Measurements from ENCODE around the gene IL34. TPM values are rescaled to one million over a fixed set of nuclear protein-coding genes. Genes with fewer than 3 reads are reported as not detected.

The IL34 gene
- polyA plus RNA-seq, 1 donor from 2014 or later: 3.0 TPM

DNA sequence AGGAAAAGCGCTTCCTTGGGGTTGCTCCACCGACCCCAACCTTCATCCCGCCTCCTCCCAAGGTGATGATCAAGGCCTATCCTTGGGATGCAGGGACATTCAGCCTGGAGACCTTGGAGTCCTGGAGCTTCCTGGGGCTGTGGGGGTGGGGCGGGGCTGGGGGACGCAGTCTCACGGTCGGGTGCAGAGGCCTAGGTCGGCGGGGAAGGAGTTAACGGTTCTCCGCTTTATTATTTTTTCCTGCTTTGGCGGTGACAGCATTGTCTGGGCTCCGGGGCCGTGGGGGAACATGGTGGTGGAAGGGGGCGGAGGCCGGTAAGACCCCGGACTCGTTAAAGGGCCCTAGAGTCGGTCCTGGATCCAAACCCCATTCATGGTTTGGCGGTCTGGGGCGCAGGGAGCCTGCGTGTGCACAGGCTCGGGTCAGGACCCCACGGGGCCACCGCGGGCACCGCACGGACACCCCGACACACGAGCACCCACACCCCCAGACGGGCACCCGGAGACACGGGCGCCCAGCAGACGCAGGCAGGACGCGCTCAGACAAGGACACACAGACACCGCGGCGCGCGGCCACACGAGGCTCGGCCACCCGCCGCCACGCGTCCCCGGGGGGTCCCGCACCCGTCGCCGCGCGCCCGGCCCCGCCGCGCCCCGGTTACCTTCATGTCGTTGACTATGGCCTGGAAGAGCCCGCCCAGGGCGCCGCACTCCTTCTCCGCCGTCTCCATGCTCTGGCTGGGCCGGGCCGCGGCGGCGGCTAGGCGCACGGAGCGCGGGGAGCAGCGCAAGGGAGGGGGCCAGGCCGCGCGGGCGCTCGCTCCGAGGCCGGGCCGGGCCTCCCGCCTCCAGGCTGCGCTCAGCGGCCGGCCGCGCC is 38.9 kb downstream of the IL34 start:
- Histone ChIP-seq H3K79me2 (replicated peaks; ENCODE audit: insufficient read depth, low read length) (peaks cover 23% of the 10 kb centered on the region), H3F3A (ENCODE audit: insufficient read depth, low read length, poor library complexity, severe bottlenecking) (no peaks in the 10 kb centered on the region), H3K27me3 (ENCODE audit: insufficient read depth, low read depth, low read length) (no peaks in the 10 kb centered on the region), H3K4me2 (ENCODE audit: low read length) (peak overlapping the region; percentile 97), H3K27ac (ENCODE audit: low read length) (peak overlapping the region; percentile 62), H4K20me1 (ENCODE audit: insufficient read depth) (peaks cover 3% of the 10 kb centered on the region), H3K36me3 (ENCODE audit: insufficient read depth, low read length) (no peaks in the 10 kb centered on the region), H3K9ac (ENCODE audit: low read length) (peak overlapping the region; percentile 89), H3K4me3 (ENCODE audit: low read length) (peak overlapping the region; percentile 91), H3K9me3 (ENCODE audit: low read length) (no peaks in the 10 kb centered on the region), H2AFZ (ENCODE audit: low read depth, low read length) (peak overlapping the region; percentile 57), H3K9me2 (ENCODE audit: insufficient read depth, low read length) (no peaks in the 10 kb centered on the region)
- TF ChIP-seq EP300 (conservative IDR thresholded peaks at IDR 0.05; ENCODE audit: poor library complexity, severe bottlenecking): no peak
- TF ChIP-seq SMC3 (conservative IDR thresholded peaks at IDR 0.05; ENCODE audit: poor library complexity): no peak
- TF ChIP-seq, protein P1, sequence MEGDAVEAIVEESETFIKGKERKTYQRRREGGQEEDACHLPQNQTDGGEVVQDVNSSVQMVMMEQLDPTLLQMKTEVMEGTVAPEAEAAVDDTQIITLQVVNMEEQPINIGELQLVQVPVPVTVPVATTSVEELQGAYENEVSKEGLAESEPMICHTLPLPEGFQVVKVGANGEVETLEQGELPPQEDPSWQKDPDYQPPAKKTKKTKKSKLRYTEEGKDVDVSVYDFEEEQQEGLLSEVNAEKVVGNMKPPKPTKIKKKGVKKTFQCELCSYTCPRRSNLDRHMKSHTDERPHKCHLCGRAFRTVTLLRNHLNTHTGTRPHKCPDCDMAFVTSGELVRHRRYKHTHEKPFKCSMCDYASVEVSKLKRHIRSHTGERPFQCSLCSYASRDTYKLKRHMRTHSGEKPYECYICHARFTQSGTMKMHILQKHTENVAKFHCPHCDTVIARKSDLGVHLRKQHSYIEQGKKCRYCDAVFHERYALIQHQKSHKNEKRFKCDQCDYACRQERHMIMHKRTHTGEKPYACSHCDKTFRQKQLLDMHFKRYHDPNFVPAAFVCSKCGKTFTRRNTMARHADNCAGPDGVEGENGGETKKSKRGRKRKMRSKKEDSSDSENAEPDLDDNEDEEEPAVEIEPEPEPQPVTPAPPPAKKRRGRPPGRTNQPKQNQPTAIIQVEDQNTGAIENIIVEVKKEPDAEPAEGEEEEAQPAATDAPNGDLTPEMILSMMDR (IDR thresholded peaks at IDR 0.05; ENCODE audit: poor library complexity, severe bottlenecking): no peak
- TF ChIP-seq RAD21 (conservative IDR thresholded peaks at IDR 0.05): no peak
- no peak for TF ChIP-seq EZH2 (IDR thresholded peaks at IDR 0.05; ENCODE audit: borderline replicate concordance, insufficient read depth, low read length, poor library complexity, severe bottlenecking)
- TF ChIP-seq, protein P2, sequence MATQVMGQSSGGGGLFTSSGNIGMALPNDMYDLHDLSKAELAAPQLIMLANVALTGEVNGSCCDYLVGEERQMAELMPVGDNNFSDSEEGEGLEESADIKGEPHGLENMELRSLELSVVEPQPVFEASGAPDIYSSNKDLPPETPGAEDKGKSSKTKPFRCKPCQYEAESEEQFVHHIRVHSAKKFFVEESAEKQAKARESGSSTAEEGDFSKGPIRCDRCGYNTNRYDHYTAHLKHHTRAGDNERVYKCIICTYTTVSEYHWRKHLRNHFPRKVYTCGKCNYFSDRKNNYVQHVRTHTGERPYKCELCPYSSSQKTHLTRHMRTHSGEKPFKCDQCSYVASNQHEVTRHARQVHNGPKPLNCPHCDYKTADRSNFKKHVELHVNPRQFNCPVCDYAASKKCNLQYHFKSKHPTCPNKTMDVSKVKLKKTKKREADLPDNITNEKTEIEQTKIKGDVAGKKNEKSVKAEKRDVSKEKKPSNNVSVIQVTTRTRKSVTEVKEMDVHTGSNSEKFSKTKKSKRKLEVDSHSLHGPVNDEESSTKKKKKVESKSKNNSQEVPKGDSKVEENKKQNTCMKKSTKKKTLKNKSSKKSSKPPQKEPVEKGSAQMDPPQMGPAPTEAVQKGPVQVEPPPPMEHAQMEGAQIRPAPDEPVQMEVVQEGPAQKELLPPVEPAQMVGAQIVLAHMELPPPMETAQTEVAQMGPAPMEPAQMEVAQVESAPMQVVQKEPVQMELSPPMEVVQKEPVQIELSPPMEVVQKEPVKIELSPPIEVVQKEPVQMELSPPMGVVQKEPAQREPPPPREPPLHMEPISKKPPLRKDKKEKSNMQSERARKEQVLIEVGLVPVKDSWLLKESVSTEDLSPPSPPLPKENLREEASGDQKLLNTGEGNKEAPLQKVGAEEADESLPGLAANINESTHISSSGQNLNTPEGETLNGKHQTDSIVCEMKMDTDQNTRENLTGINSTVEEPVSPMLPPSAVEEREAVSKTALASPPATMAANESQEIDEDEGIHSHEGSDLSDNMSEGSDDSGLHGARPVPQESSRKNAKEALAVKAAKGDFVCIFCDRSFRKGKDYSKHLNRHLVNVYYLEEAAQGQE (IDR thresholded peaks at IDR 0.05; ENCODE audit: borderline replicate concordance): peak; percentile 49
- peak; percentile 55 for TF ChIP-seq POLR2AphosphoS5 (IDR thresholded peaks at IDR 0.05)
- peak; percentile 39 for TF ChIP-seq TAF1 (IDR thresholded peaks at IDR 0.05; ENCODE audit: low read depth)
- TF ChIP-seq MXI1 (conservative IDR thresholded peaks at IDR 0.05; ENCODE audit: poor library complexity, severe bottlenecking): peak; percentile 75

DNA sequence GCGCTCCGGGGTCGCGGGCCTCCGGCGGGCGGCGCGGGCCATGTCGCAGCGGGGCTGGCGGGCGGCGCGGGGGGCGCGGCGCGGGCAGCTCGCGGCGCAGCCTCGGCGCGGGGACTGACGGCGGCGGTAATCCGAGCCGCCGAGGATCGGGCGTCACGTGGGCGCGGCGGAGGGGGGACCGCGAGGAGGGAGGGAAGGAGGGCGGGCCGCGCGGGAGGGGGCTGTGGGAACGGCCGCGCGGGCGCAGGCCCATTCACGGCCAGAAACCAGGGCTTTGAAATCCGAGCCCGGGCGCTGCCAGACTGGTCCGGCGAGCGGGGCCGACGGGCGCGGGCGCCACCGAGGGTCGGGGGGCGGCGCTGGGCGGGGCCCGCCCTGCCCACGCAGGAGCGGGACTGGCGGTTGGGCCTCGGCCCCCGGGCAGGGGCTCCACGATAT is 39.6 kb downstream of the IL34 start, which contains the start of gene MTSS2:
MTSS2 (minus strand) TSS at position 116 of the 438 bp plus-strand sequence. CDS start 262 bp downstream, outside the sequence.
- Histone ChIP-seq H3K9me2 (ENCODE audit: insufficient read depth, low read length) (no peaks in the 10 kb centered on the region), H3K27me3 (ENCODE audit: insufficient read depth, low read depth, low read length) (no peaks in the 10 kb centered on the region), H3K27ac (ENCODE audit: low read length) (peak within 1 kb of the TSS; percentile 73), H3K79me2 (replicated peaks; ENCODE audit: insufficient read depth, low read length) (peaks cover 23% of the 10 kb centered on the region), H3K36me3 (ENCODE audit: insufficient read depth, low read length) (no peaks in the 10 kb centered on the region), H3K9ac (ENCODE audit: low read length) (peak within 1 kb of the TSS; percentile 89), H3K4me2 (ENCODE audit: low read length) (peak within 1 kb of the TSS; percentile 97), H3K9me3 (ENCODE audit: low read length) (no peaks in the 10 kb centered on the region), H4K20me1 (ENCODE audit: insufficient read depth) (peaks cover 3% of the 10 kb centered on the region), H3F3A (ENCODE audit: insufficient read depth, low read length, poor library complexity, severe bottlenecking) (no peaks in the 10 kb centered on the region), H2AFZ (ENCODE audit: low read depth, low read length) (peak within 1 kb of the TSS; percentile 73), H3K4me3 (ENCODE audit: low read length) (peak within 1 kb of the TSS; percentile 91)
- no peak for TF ChIP-seq EZH2 (IDR thresholded peaks at IDR 0.05; ENCODE audit: borderline replicate concordance, insufficient read depth, low read length, poor library complexity, severe bottlenecking)
- peak; percentile 17 for TF ChIP-seq EP300 (conservative IDR thresholded peaks at IDR 0.05; ENCODE audit: poor library complexity, severe bottlenecking)
- TF ChIP-seq MXI1 (conservative IDR thresholded peaks at IDR 0.05; ENCODE audit: poor library complexity, severe bottlenecking): no peak
- TF ChIP-seq, protein P2 (IDR thresholded peaks at IDR 0.05; ENCODE audit: borderline replicate concordance): no peak
- TF ChIP-seq POLR2AphosphoS5 (IDR thresholded peaks at IDR 0.05): peak; percentile 72

Data from neural cell (in vitro differentiated cells).